Adipose tissue (tissue), 3 donors: Measurements from ENCODE around the gene ZRANB2. TPM values are rescaled to one million over a fixed set of nuclear protein-coding genes. Genes with fewer than 3 reads are reported as not detected.

Source experiments
- H3K27ac ChIP-seq: one replicate; pipeline ENCODE4 v1.5.1; 2013; ENCODE audit warnings: low read depth, low read length
- WGBS, 3 donors: extraction: QIAGEN DNeasy Blood & Tissue Kit; methylation state at CpG; one replicate each; pipeline ENCODE4 v1.1.7; 2013; 5-methylcytosine and 5-hydroxymethylcytosine counted together
- polyA plus RNA-seq, 3 donors: library from polyadenylated mRNA; stranded (reverse); fragments of 200-250 nt; gene quantifications; one replicate each; pipeline ENCODE4 v1.2.3, GENCODE V29; 2013
- donor health status: healthy with polysubstance abuse.
- donor health status: Bipolar disorder and iron deficiency.
- donor health status: healthy.

ZRANB2 gene, protein sequence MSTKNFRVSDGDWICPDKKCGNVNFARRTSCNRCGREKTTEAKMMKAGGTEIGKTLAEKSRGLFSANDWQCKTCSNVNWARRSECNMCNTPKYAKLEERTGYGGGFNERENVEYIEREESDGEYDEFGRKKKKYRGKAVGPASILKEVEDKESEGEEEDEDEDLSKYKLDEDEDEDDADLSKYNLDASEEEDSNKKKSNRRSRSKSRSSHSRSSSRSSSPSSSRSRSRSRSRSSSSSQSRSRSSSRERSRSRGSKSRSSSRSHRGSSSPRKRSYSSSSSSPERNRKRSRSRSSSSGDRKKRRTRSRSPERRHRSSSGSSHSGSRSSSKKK
- 10 to 100 TPM; 27.5 to 38.2 (median 31.3) TPM for polyA plus RNA-seq

DNA sequence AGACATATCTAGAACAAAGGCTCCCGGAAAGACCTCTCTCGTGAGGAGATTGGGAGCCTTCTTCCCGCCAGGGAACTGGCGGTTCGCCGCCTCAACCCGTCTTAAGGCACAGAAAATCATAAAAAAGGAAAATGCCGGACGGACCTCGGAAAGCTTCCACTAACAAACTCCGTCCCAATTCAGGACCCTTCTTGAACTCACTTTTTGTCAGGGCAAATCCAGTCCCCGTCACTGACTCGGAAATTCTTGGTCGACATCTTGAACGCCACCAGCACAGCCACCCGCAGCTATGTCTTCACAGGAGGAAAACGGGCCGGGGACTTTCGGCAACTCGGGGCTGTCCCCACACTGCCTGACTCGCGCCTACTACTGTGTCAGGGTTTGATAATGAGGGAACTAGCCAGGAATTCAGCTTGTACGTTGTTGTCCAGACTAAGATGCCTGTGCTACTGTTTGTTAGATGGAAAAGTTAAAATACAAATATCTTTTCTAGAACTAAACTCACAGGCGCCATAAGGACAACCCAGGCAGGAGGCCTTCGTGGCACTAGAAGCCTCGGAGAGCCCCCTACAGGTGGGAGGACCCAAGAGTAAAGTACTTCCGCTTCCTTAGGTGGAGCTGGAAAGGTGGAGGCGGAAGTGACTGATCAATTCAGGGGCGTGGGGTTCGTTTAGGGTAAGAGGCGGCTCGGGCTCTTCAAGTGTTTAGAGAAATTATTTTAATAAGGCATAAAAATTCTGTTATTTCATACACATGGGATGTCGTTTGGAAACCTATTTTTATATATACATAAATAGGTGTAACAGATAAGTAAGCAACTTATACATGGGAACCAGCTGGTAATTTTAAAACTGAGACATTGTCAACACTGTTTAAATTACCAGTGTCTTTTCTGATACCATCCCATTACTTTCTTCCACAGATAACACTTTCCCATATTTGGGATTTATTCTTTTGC is at the start of gene ZRANB2:
Gene ZRANB2 (minus strand): TSS at position 297 of the 958 bp plus-strand sequence. CDS start 40 bp downstream, at position 257.
- WGBS, 3 donors, result 0% methylated on average over 33 of the region's 33 CpGs
- H3K27ac ChIP-seq, result no peak within 1 kb of the TSS

DNA sequence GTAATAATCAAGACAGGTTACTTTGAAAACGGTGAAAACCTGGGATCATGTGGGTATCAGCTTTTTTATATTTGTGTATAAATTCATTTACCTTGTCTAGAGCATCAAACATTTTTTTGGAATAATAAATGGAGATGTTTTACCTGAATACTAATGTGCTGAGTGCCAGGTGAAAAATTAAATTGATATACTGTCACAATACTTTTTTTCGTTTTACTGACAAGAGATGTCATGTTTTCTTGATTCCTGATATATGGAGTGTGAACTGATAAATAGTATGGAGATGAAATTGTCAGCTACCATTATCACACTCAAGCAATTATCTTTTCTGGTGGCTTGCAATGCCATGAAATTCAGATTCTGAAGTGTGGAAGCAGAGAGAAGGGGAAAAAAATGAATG is 47.2 kb upstream of the ZRANB2 start:
- H3K27ac ChIP-seq, result no peak overlapping the region
- whole genome bisulfite sequencing, 3 donors, result 77 to 83% (median 82%) methylated on average over 2 of the region's 2 CpGs

DNA sequence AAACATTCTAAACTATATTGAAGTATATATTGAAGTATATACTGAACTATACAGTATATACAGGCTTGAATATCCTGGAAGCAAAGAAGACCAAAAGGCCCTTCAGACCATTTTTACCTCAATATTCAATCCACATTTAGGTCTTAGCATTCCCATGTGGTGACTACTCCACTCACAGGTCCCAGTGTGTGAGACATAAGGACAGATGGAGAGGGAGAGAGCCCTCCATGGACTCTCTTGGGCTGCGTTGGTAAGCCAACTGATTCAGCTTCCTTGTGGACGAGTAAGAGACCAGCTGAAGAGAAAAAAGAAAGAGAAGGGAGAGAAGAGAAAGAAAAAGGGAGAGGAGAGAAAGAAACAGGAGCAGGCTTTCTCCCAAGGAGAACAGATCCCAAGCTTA is 37.3 kb upstream of the ZRANB2 start:
- 54 to 77% (median 58%) methylated on average over 2 of the region's 2 CpGs for WGBS, 3 donors
- H3K27ac ChIP-seq, result no peak overlapping the region

DNA sequence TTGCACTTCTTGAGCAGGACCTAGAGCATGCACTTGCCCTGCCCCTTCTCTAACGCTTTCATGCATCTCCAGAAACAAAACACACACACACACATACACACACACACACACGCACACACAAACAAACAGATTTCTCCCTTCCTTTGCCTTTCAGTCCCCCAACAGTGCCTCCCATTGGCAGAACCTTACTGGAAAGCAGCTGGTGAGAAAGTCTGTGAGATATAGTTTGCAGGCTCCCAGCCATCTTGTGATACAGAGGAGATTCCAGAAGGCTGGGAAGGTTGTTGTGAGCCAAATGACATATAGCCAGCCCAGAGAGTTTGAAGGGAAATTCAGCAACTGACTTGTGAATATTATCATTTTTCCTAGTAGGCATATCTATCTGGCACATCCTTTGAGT is 35.9 kb upstream of the ZRANB2 start:
- no peak overlapping the region for H3K27ac ChIP-seq
- 58 to 76% (median 67%) methylated on average over 2 of the region's 2 CpGs for WGBS, 3 donors

DNA sequence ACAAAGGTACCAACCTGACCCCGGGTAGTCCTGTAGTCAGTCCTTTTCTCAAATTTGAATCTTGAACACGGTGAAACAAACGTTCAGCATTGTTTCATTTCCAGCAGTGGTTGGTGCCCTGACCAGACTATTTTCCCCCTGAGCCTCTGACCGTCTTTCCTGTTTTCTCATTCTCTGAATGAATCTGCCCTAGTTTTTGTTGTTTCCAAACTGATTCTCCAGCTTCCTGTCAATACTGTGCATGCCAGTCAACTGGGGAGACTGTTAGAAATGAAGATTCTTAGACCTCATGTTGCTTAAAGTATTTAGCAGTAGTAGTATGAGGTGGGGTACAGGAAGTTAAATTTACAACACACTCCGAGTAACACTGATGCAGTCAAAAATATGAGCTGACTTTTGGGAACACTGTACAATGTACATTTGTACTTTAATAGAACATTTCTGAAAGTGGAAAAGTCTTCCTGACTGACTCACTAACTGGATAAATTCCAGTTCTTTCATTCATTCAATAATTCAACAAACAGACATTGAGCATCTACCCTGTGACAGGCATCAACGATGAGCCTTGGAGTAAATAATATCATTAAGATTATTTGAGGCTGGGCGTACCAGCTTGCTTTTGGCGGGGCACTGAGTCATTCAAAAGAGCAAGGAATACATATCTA is 26.0 kb upstream of the ZRANB2 start:
- 81 to 89% (median 81%) methylated on average over 8 of the region's 8 CpGs for WGBS, 3 donors

DNA sequence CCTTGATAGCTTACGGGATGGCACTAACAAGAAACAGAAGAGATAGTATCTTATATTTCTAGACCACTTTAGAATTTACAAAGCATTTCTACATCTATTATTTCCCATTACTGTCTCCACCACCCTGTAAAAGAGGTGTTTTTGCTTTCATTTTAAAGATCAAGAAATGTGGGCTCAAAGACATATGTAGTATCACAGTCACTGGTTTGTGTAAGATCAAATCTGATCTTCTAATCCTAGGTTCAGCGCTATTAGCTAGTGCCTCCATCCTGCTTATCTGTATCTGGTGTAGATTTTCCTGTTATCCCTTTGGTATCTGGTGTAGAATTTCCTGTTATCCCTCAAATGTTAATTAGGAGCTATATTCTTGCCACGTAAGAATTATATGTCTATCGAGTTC is 23.6 kb upstream of the ZRANB2 start:
- WGBS, 3 donors, result 90 to 97% (median 96%) methylated on average over 4 of the region's 4 CpGs
- H3K27ac ChIP-seq, result no peak overlapping the region

More for the DNA sequence above, 26.0 kb upstream of the ZRANB2 start:
- H3K27ac ChIP-seq, result no peak overlapping the region

DNA sequence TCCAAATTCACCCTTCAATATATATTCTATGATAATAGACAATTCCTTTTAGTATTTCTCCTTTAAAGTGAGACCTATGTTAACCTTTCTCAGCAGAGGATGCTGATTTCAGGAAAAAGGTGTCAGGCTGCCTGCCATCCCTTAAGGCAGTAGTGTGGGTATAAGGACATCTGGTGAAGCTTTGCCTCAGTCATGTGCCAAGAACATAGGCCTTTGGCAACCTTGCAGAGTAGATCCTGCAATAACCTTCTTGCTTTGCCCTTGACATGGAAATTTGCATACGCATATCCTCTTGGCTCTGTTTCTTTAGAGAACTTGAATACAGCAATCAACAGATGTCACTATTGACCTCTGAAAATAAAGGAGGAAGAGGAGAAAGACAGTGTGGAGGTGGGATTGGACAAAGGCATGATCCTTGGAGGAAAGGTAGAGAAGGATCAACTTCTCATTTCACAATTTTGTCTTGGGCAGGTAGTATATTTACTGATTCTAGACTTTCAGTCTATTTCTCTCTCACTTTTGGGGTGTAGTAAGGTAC is 21.1 kb upstream of the ZRANB2 start:
- H3K27ac ChIP-seq, result no peak overlapping the region
- 57 to 94% (median 93%) methylated on average over 1 of the region's 1 CpG for WGBS, 3 donors

DNA sequence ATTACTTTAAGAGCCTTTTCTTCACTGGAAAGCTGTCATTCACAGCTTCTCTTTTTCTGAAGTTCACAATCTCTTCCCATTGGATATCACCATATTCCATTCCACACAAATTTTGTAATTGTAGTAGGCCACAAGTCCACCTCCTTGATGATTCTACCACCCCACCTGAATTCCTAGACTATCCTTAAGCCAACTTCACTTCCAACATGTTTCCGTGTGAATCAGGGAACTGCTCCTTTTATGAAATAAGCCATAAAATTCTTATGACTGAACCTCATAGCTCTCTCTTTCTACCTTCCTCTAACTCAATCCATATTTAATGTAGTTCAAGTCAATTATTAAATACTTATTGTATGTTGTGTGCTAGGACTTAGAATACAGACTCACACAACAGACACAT is 16.6 kb upstream of the ZRANB2 start:
- WGBS, 3 donors, result 93 to 96% (median 96%) methylated on average over 1 of the region's 1 CpG
- H3K27ac ChIP-seq, result no peak overlapping the region

DNA sequence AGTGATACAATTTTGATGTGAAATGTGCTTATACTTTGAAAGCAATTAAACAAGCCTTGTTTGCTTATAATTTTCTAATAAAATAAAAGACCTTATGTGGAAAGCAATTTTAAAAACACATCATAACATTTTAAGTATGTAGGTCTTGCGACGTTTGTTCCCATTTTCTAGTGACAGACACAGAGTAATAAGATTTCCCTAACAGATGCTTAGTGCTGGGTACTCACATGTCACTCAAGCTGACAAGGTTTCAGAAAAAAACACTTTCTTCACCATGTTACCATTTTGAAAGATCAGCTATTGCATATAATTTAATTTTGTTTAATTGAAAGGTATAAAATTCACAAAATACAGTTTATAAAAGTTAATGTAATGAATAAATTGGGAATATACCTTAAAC is 14.1 kb upstream of the ZRANB2 start:
- 94 to 95% (median 95%) methylated on average over 2 of the region's 2 CpGs for WGBS, 3 donors
- H3K27ac ChIP-seq, result no peak overlapping the region

DNA sequence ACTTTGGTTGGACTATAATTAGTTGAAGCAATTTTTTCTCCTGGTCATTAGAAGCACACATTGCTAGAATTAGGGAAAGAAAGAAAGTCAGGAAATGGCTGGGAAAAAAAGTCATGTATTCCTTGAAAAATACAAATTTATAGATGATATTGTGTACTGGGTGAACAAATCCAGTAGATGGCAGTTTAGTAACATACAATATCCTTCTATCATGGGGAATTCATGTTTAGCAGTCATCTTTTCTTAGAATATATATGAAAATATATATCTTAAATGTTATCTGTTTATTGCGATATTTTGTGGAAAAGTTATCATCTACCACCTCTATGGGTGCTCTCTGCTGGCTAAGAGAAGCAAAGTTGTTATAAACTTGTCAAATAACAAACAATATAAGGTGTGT is 13.1 kb upstream of the ZRANB2 start:
- no peak overlapping the region for H3K27ac ChIP-seq
- 68 to 85% (median 80%) methylated on average over 1 of the region's 1 CpG for WGBS, 3 donors

DNA sequence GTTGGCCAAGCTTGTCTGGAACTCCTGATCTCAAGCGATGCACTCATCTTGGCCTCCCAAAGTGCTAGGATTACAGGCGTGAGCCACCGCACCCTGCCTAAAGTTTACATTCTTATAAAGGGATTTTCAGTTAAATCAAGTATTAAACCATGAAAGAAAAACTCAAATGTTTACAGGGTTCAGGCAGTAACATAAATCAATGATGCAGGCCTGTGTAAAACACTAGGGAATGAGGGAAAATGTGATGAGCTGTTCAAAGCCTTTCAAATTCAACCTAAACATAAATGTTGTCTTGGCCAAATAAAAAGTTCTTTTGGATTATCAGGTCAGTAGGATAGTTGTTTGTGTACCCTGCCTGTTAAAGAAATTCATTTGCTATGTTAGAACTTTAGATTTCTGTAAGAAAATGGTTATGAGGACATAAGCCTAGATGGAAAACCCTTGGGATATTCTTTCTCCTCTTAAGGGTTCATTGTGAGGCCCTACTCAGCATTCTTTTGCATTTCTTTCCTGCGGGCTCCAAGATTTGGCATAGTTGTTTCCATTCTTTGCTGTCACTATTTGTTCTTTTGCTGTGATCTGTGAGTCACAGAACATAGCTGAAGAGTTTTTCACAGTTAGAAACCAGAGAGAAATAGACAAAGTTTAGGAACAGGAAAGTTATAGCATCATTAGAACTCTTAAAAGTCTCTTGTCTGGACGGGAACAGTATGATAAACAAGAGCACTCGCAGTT is 8.9 kb upstream of the ZRANB2 start:
- WGBS, 3 donors, result 75 to 82% (median 78%) methylated on average over 6 of the region's 6 CpGs
- no peak overlapping the region for H3K27ac ChIP-seq

DNA sequence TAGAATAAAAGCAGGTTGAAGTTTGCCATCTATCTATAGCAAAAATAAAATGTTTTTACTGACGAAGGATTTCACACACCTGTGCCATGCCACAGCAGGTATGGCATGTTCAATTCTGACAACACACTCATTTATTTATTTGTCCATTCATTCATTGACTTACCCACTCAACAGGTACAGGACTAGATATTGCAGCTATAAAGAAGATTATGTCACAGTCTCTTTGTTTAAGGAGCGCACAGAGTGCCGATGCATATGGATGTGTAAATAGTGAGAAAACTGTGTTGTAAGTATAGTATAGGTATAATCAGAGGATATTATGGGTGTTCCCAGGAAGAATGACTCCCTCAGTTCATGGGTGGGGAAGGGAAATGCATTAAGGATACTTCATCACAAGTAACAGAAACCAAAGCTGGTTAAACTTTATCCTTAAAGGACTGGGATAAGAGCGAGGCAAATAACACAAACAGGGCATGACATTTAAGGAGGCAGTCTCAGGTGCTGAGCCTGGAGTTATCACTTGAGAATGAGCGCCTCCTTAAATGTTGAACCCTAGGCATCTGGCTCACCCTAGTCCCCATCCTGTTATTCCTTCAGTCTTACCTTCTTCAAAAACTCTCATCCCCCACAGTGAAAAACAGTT is 7.9 kb upstream of the ZRANB2 start:
- 81 to 89% (median 89%) methylated on average over 5 of the region's 5 CpGs for WGBS, 3 donors
- H3K27ac ChIP-seq, result no peak overlapping the region

DNA sequence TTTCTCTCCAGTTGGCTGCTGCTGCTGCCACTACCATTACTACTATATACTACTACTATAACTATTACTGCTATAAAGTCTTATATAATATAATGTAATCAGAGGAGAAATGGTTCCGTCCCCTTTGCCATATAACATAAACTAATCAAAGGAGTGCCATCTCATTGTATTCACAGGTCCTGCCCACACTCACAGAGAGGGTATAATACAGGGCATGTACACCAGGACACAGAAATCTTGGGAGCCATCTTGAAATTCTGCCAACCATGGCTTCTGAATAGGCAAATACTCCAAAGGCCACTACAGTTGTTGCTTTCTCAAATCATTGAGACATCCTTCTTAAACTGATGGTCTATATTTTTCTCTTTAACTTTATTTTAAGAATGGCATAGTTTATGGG is 6.9 kb upstream of the ZRANB2 start:
- H3K27ac ChIP-seq, result no peak overlapping the region
- 95 to 100% (median 97%) methylated on average over 1 of the region's 1 CpG for WGBS, 3 donors

DNA sequence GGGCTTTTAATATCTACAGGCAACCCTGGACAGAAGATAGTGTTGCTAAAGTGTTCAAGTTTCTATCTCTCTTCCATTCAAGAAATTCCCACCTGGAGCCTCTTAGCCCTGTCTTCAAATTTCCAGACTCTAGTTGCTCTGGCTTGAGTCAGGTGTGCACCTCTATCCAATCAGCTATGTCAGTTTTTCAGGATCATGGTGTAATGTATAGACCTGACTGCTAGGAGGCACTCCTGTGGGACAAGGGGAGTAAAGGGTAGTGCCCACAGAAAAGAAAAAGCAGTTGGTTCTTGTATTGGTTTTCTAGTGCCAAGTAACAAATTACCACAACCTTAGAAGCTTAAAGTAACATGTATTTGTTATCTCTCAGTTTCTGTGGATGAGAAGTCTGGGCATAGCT is 6.2 kb upstream of the ZRANB2 start:
- no peak overlapping the region for H3K27ac ChIP-seq

DNA sequence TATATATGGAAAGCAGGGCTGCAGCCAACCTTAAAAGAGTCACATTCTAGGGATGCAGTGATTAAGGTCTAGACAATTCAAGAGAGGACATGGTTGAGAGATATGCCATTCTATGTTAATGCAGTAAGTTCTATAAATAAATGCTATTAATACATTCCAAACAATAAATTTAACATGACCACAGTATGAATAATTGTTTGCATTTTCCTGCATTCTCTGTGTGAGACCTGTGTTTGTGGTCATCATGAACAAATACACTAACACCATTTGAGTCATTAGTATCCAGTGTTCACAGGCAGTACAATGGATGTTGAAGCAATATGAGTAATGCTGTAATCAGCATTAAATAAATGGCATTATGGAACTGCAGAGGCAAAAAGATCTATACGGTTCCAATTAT is 5.5 kb upstream of the ZRANB2 start:
- H3K27ac ChIP-seq, result no peak overlapping the region
- 81 to 87% (median 84%) methylated on average over 1 of the region's 1 CpG for WGBS, 3 donors

DNA sequence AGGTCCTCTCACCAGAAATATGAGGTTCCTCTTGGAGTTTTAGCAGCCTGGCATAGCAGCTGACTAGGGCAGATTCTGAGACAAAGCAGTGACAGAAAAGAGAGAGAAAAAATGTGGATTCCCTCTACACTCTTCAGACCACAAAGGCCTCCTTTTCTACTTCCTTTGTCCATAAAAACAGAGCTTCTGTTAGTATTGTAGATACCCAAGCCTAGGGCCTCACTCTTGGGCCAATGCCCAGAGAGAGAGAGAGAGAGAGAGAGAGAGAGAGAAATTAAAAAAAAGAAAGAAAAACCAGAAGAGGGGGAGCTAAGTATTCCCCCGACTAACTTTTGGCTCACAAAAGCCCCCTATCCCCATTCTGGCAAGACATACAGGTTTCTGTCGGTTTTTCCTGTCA is 2.4 kb upstream of the ZRANB2 start:
- 58 to 75% (median 73%) methylated on average over 2 of the region's 2 CpGs for WGBS, 3 donors
- no peak overlapping the region for H3K27ac ChIP-seq

DNA sequence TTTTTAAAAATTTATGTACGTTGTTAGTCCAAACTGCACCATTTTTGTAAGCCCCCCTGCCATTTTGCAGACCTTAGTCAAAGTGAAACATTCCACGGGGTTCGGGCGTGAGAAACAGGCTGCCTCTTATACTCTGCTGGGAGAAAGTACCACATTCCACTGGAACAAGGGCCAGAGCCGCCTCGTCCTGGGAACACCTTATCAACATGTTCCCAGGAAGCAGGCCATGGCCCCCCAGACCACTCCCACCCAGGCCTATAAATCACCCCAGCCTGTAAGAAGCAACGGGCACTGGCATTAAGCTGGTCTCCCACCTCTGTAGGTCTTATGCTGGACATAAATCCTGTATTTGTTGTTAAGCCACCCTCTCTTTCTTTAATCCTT is 854 bp upstream of the ZRANB2 start:
- WGBS, 3 donors, result 66 to 76% (median 75%) methylated on average over 7 of the region's 7 CpGs
- no peak overlapping the region for H3K27ac ChIP-seq

DNA sequence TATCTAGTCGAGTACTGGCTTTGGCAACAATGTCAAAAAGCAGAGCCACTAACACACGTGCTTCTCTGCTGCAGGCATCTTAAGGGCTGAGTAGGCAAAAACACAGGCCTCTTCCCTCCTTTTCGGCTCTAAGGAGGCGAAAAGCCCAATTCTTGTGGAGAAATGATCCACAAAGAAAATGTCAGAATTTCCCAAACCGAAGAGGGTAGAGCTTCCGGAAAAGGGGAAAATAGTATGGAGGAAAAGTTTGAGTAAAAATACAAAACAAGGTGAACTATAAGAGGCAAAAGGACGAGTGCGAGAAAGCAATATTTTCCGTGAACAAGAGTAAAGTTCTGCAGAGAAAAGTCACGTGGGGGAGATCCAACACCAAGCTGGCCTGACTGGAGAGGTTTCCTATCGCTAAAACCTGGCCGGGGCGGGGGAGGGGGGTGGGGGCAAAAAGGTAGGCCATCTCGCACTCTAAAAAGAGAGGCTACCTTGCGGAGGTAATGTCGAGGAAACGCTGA is 551 bp downstream of the ZRANB2 start:
- no peak overlapping the region for H3K27ac ChIP-seq
- 0 to 1% (median 1%) methylated on average over 17 of the region's 17 CpGs for WGBS, 3 donors
